Uterus (tissue), 2 donors: ENCODE results near the gene SAMD4A.

Experiments
- POLR2A ChIP-seq, 2 donors: fragments of 450-650 bp; IDR thresholded peaks; one replicate each; pipeline ENCODE4 v1.6.1; 2016; ENCODE audit warnings: antibody characterized with exemption in 2 of 2, mild to moderate bottlenecking in 1 of 2, moderate library complexity in 1 of 2
- TF ChIP-seq, protein P1 (sequence below), 4 experiments: fragments of 200-600 bp in 2 of 4; fragments of 450-650 bp in 2 of 4; sonication (generic) in 2 of 4; IDR thresholded peaks; one replicate each; pipeline ENCODE4 v1.5.1; 2016 to 2019; ENCODE audit warnings: antibody characterized with exemption in 4 of 4, mild to moderate bottlenecking in 2 of 4, moderate library complexity in 1 of 4

GRCh38 chr14:54708982-54709381 lies 142.1 kb downstream of the SAMD4A start:
- TF ChIP-seq, protein P1, sequence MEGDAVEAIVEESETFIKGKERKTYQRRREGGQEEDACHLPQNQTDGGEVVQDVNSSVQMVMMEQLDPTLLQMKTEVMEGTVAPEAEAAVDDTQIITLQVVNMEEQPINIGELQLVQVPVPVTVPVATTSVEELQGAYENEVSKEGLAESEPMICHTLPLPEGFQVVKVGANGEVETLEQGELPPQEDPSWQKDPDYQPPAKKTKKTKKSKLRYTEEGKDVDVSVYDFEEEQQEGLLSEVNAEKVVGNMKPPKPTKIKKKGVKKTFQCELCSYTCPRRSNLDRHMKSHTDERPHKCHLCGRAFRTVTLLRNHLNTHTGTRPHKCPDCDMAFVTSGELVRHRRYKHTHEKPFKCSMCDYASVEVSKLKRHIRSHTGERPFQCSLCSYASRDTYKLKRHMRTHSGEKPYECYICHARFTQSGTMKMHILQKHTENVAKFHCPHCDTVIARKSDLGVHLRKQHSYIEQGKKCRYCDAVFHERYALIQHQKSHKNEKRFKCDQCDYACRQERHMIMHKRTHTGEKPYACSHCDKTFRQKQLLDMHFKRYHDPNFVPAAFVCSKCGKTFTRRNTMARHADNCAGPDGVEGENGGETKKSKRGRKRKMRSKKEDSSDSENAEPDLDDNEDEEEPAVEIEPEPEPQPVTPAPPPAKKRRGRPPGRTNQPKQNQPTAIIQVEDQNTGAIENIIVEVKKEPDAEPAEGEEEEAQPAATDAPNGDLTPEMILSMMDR (IDR thresholded peaks at IDR 0.05): no peak
- no peak for TF ChIP-seq POLR2A (IDR thresholded peaks at IDR 0.05)
